ENCODE data around the gene COPS8. TPM values are rescaled to one million over a fixed set of nuclear protein-coding genes. Genes with fewer than 3 reads are reported as not detected.

Gene COPS8
- total and polyA plus RNA-seq, 2 experiments from 2014 or later: 99.7 to 139 TPM

- Histone ChIP-seq H3K9me3 (ENCODE audit: low read depth) (no peaks in the 10 kb centered on the region), H3K36me3 (no peaks in the 10 kb centered on the region), H3K27ac (no peak overlapping the region), H3K4me3 (no peak overlapping the region), H3K4me1 (ENCODE audit: low read depth) (no peaks in the 10 kb centered on the region), H3K27me3 (no peaks in the 10 kb centered on the region)
- no peak for DNase-seq (ENCODE audit: low read depth in 1 of 2, low spot score in 1 of 2)
- TF ChIP-seq, protein P1, sequence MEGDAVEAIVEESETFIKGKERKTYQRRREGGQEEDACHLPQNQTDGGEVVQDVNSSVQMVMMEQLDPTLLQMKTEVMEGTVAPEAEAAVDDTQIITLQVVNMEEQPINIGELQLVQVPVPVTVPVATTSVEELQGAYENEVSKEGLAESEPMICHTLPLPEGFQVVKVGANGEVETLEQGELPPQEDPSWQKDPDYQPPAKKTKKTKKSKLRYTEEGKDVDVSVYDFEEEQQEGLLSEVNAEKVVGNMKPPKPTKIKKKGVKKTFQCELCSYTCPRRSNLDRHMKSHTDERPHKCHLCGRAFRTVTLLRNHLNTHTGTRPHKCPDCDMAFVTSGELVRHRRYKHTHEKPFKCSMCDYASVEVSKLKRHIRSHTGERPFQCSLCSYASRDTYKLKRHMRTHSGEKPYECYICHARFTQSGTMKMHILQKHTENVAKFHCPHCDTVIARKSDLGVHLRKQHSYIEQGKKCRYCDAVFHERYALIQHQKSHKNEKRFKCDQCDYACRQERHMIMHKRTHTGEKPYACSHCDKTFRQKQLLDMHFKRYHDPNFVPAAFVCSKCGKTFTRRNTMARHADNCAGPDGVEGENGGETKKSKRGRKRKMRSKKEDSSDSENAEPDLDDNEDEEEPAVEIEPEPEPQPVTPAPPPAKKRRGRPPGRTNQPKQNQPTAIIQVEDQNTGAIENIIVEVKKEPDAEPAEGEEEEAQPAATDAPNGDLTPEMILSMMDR (IDR thresholded peaks at IDR 0.05; ENCODE audit: low read depth, low read length): no peak
Observed at GRCh38 chr2:237129625-237130263, 44.1 kb downstream of the COPS8 start.

DNA sequence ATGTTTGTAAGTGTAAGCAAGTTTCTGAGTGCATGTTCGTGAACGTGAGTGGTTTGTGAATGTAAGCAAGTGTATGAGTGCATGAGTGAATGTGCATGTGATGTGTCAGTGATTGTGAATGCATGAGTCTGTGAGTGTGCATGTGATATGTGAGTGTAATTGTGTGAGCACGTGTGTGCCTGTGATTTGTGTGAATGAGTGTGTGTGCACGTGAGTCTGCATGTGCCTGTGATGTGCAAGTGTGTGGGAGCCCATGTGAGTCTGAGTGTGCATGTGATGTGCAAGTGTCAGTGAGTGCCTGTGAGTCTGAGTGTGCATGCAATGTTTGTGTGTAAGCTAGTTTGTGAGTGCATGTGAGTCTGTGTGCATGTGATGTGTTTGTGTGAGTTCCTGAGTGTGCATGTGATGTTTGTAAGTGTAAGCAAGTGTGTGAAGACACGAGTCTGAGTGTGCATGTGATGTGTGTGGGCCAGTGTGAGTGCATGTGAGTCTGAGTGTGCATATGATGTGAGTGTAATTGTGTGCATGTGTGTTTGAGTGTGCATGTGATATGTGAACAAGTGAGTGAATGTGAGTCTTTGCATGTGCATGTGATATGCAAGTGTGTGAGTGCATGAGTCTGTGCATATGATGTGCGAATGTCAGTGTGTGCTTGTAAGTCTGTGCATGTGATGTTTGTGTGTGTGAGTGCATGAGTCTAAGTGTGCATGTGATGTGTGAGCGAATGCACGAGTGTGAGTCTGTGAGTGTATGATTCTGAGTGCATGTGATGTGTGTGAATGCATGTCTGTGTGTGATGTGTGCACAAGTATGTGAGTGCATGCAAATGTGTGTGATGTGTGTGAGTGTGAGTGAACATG, 45.1 kb downstream of the COPS8 start:
- no peaks in the 10 kb centered on the region for H3K4me1 ChIP-seq (ENCODE audit: low read depth)
- no peak for DNase-seq (ENCODE audit: low read depth in 1 of 2, low spot score in 1 of 2)
- H3K27me3 ChIP-seq: no peaks in the 10 kb centered on the region
- no peak overlapping the region for H3K27ac ChIP-seq
- TF ChIP-seq, protein P1 (IDR thresholded peaks at IDR 0.05; ENCODE audit: low read depth, low read length): no peak
- no peaks in the 10 kb centered on the region for H3K9me3 ChIP-seq (ENCODE audit: low read depth)
- H3K36me3 ChIP-seq: no peaks in the 10 kb centered on the region
- no peak overlapping the region for H3K4me3 ChIP-seq

DNA sequence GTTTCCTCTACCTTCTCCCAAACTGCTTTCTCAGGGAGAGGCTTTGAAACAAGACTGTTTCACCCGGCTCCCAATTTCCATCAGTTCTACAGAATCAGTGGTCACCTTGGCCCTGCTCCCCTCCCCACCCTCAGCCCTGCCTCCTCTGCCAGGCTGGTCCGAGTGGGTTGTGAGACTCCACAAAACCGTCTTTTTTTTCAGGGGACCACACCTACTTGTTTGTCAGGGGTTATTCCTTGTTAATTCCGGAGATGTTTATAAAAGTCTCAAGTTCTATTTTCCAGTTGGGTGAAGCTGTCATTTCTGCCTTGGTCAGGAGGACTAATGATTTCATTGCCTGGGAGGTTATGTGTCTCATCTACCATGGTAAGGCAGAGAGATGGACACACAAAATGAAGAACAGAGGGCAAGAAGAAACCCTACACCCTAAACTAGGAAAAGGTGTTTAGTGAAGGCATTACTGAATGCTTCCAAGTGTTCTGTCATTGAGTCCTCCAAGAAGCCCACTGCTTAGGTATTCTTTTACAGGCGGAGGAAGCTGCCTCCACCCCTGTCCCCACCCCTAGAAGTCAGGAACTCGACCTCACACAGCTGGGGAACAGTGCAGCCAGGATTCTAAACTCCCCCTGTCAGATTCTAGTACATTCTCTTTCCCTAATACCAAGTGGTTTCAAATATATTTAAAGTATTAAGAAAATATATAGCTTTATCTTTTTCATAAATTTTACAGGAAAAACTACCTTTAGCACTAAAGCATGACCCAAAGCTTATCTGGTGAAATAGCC, 46.3 kb downstream of the COPS8 start:
- Histone ChIP-seq H3K36me3 (no peaks in the 10 kb centered on the region), H3K27me3 (no peaks in the 10 kb centered on the region), H3K27ac (no peak overlapping the region), H3K4me1 (ENCODE audit: low read depth) (no peaks in the 10 kb centered on the region), H3K4me3 (no peak overlapping the region), H3K9me3 (ENCODE audit: low read depth) (no peaks in the 10 kb centered on the region)
- TF ChIP-seq, protein P1 (IDR thresholded peaks at IDR 0.05; ENCODE audit: low read depth, low read length): no peak
- DNase-seq (ENCODE audit: low read depth in 1 of 2, low spot score in 1 of 2): no peak

DNA sequence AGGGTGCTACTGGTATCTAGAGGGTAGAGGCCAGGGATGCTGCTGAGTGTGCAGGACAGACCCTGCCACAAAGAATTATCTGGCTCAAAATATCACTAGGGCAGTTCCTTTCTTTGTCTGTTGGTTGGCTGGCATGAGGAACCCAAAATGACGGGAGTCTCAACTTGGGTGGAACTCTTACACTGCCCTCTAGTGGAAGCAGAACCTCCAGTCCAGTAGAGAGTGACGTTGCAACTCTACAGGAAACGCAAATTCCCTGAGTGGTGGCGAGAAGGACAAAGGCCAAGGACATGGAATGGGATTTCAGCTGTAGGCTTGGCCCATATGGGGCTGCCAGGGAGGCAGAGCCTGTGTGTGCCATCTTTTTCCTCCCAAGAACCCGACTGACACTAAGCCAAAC, 47.1 kb downstream of the COPS8 start:
- no peak overlapping the region for H3K27ac ChIP-seq
- no peak for DNase-seq (ENCODE audit: low read depth in 1 of 2, low spot score in 1 of 2)
- no peaks in the 10 kb centered on the region for H3K36me3 ChIP-seq
- TF ChIP-seq, protein P1 (IDR thresholded peaks at IDR 0.05; ENCODE audit: low read depth, low read length): peak; percentile 24
- no peaks in the 10 kb centered on the region for H3K9me3 ChIP-seq (ENCODE audit: low read depth)
- H3K27me3 ChIP-seq: no peaks in the 10 kb centered on the region
- H3K4me3 ChIP-seq: no peak overlapping the region
- H3K4me1 ChIP-seq (ENCODE audit: low read depth): no peaks in the 10 kb centered on the region

DNA sequence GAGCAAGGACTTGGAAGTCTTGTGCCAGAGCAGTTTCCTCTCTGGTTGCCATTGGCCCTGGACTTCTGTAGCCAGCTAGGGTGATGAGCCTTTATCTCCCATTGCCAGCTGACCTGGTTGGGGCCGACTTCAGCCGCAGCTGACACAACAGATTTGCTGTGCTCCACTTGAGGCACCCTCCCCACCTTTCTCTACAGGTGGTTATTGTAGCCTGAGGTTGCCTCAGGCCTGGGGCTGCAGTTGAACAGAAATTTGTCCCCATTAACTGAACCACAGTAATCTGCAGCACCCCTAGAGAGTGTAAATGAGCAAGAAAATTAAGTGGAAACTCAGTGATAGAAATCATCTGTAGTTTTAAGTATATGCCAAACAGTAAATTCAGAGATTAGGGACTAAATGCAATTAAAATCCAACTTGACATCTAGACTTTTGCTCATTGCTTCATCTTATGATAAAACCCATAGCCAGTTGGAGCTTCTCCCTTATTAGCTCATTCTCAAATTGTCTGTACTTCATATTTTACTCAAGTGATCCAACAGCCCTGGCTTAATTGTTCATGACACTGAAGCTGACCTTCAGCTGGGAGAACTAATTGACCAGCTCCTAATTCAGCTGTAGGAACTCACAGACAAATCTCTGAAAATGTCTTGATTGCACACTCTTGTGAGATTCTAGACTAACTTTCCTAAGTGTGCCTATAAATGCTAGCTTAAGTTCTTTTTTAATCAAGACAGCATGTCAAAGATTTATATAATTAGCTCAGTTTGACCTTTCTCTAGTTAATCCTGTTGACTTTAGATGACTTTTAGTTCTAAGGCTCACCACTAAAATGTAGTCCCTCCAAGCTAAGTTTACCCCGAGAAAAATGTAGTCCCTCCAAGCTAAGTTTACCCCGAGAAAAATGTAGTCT, 48.9 kb downstream of the COPS8 start:
- Histone ChIP-seq H3K27me3 (no peaks in the 10 kb centered on the region), H3K27ac (no peak overlapping the region), H3K36me3 (no peaks in the 10 kb centered on the region), H3K4me3 (no peak overlapping the region), H3K9me3 (ENCODE audit: low read depth) (no peaks in the 10 kb centered on the region), H3K4me1 (ENCODE audit: low read depth) (no peaks in the 10 kb centered on the region)
- TF ChIP-seq, protein P1 (IDR thresholded peaks at IDR 0.05; ENCODE audit: low read depth, low read length): no peak
- no peak for DNase-seq (ENCODE audit: low read depth in 1 of 2, low spot score in 1 of 2)
